ENCODE results near the gene ERICH3. TPM values are rescaled to one million over a fixed set of nuclear protein-coding genes. Genes with fewer than 3 reads are reported as not detected.

Gene ERICH3
- total and polyA plus RNA-seq, 9 of the 15 experiments (the other 6 are each of a cell fraction or from before 2014, with no cell fraction given), result not detected

GRCh38 chr1:74715806-74716205 is 42.2 kb upstream of the ERICH3 start:
- Histone ChIP-seq H3K4me3 (no peak overlapping the region), H4K20me1 (replicated peaks; ENCODE audit: control insufficient read depth, insufficient read depth, low read length) (no peaks in the 10 kb centered on the region), H3K27me3 (ENCODE audit: control insufficient read depth in 2 of 2, insufficient read depth in 2 of 2, low read length in 2 of 2) (no peaks in the 10 kb centered on the region), H3K79me2 (ENCODE audit: control insufficient read depth, insufficient read depth, low read length) (no peaks in the 10 kb centered on the region), H3K9me1 (ENCODE audit: control insufficient read depth, insufficient read depth, low read length) (no peaks in the 10 kb centered on the region), H2AFZ (ENCODE audit: low read depth, low read length) (no peak overlapping the region), H3K4me2 (ENCODE audit: insufficient read depth, low read length) (no peak overlapping the region), H3K27ac (ENCODE audit: extremely low read depth, low read depth, low read length) (no peak overlapping the region), H3K9me3 (replicated peaks; ENCODE audit: control insufficient read depth, insufficient read depth, low read depth, low read length) (no peaks in the 10 kb centered on the region), H3K9ac (ENCODE audit: insufficient read depth in 1 of 2, low read depth in 2 of 2, low read length in 2 of 2) (no peak overlapping the region), H3K36me3 (ENCODE audit: control insufficient read depth, insufficient read depth, low read length) (peaks cover 81% of the 10 kb centered on the region), H3K4me1 (replicated peaks in 1 of 2; ENCODE audit: control insufficient read depth in 2 of 2, insufficient read depth in 2 of 2, low read length in 2 of 2) (no peaks in the 10 kb centered on the region)
- TF ChIP-seq U2AF2 (optimal IDR thresholded peaks at IDR 0.05; ENCODE audit: low read depth, low read length), result no peak
- TF ChIP-seq SRSF1 (IDR thresholded peaks at IDR 0.05; ENCODE audit: low read depth, low read length), result no peak
- no peak for TF ChIP-seq GABPB1 (CRISPR knock-in tag; IDR thresholded peaks at IDR 0.05)
- no peak for TF ChIP-seq ZNF76 (CRISPR knock-in tag; IDR thresholded peaks at IDR 0.05; ENCODE audit: borderline replicate concordance)
- no peak for TF ChIP-seq BRD9 (IDR thresholded peaks at IDR 0.05; ENCODE audit: low read depth, partially characterized antibody)
- TF ChIP-seq POLR2AphosphoS5 (IDR thresholded peaks at IDR 0.05; ENCODE audit: control insufficient read depth, insufficient read depth, low read depth, low read length), result no peak
- no peak for TF ChIP-seq TCF3 (CRISPR knock-in tag; IDR thresholded peaks at IDR 0.05)
- peak; percentile 79 for TF ChIP-seq RBM25 (IDR thresholded peaks at IDR 0.05; ENCODE audit: low read depth, low read length, severe bottlenecking)
- TF ChIP-seq SLC30A9 (CRISPR knock-in tag; IDR thresholded peaks at IDR 0.05), result no peak
- TF ChIP-seq POLR2H (tag; IDR thresholded peaks at IDR 0.05; ENCODE audit: low read depth), result no peak
- no peak for TF ChIP-seq ZNF668 (CRISPR knock-in tag; IDR thresholded peaks at IDR 0.05)
- no peak for TF ChIP-seq CEBPB (tag; IDR thresholded peaks at IDR 0.05)
- peak; percentile 96 for TF ChIP-seq ZNF134 (CRISPR knock-in tag; conservative IDR thresholded peaks at IDR 0.05)
- POLR2A ChIA-PET, result no interaction called here
- intact Hi-C loops (cut with micrococcal nuclease), result no loop called here
- no peak for FAIRE-seq
- in situ Hi-C loops (cut with MboI), result no loop called here
- no peak for ATAC-seq
- BruUV-seq (replicated peaks), result no TSS peak
- 78% methylated on average over 6 of the region's 6 CpGs for WGBS (ENCODE audit: insufficient coverage, low coverage, missing lambda C conversion rate)
- DNase-seq (ENCODE audit: extremely low read depth in 1 of 4, low spot score in 3 of 4), result no peak
- CTCF ChIA-PET (ENCODE audit: low intra/inter-chr PET ratio), result no interaction called here
